B cell (primary cell): ENCODE results near the gene IGSF1. TPM values are rescaled to one million over a fixed set of nuclear protein-coding genes. Genes with fewer than 3 reads are reported as not detected.

Source experiments
- ATAC-seq: fragments of 200-7000 bp; cut with Tn5 transposase; one replicate; pipeline ENCODE4 v1.10.0; 2021; ENCODE audit warnings: low read depth, mild to moderate bottlenecking, moderate number of reproducible peaks, moderate library complexity
- CTCF ChIA-PET: fragments of 350-600 bp; sonication (Branson Sonifier 250); formaldehyde crosslinking; loops from one replicate; lab custom pipeline; 2021; ENCODE audit warnings: antibody characterized with exemption, inconsistent platforms; lab: Charles Lee
- POLR2A ChIA-PET: fragments of 350-600 bp; sonication (Branson Sonifier 250); formaldehyde crosslinking; loops from one replicate; lab custom pipeline; 2021; ENCODE audit warnings: antibody characterized with exemption; lab: Charles Lee
- DNase-seq: peaks from one replicate; pipeline ENCODE4 v3.0.0; 2013
- H2AFZ ChIP-seq: 2 replicates; pipeline ENCODE4 v1.6.1; 2012; ENCODE audit warnings: mild to moderate bottlenecking, low read depth, low read length; ENCODE audit not compliant: insufficient read depth, poor library complexity, severe bottlenecking
- H3K27ac ChIP-seq, 2 donors: 1 replicate in 1 of 2; 2 replicates in 1 of 2; pipeline ENCODE4 v1.5.1; 2012 to 2013; ENCODE audit warnings: low read length in 2 of 2, mild to moderate bottlenecking in 2 of 2, moderate library complexity in 1 of 2
- H3K27me3 ChIP-seq, 4 experiments: fragments of 200-600 bp in 1 of 4; sonication (generic) in 1 of 4; replicated peaks in 1 of 4; 1 replicate in 2 of 4; 2 replicates in 2 of 4; pipeline versions ENCODE4 v1.6.1 to v1.7.0; 2013 to 2016; ENCODE audit warnings: low read length in 3 of 4, mild to moderate bottlenecking in 2 of 4, mixed read lengths in 1 of 4, moderate library complexity in 1 of 4; ENCODE audit not compliant: insufficient read depth in 4 of 4, control insufficient read depth in 3 of 4; ENCODE audit errors: control extremely low read depth in 1 of 4
- H3K36me3 ChIP-seq, 2 experiments: replicated peaks in 1 of 2; 1 replicate in 1 of 2; 2 replicates in 1 of 2; pipeline versions ENCODE4 v1.6.1 to v1.7.1; 2013; ENCODE audit warnings: low read length in 1 of 2; ENCODE audit not compliant: insufficient read depth in 2 of 2, control insufficient read depth in 1 of 2; ENCODE audit errors: control extremely low read depth in 1 of 2, extremely low read depth in 1 of 2
- H3K4me1 ChIP-seq, 2 donors: fragments of 200-600 bp in 1 of 2; sonication (generic) in 1 of 2; 1 replicate in 1 of 2; 2 replicates in 1 of 2; pipeline versions ENCODE4 v1.5.1 to v1.6.1; 2013 to 2017; ENCODE audit warnings: low read length in 2 of 2; ENCODE audit not compliant: control insufficient read depth in 2 of 2, insufficient read depth in 2 of 2
- H3K4me2 ChIP-seq: replicated peaks from 2 replicates; pipeline ENCODE3; 2012; ENCODE audit warnings: mild to moderate bottlenecking, low read depth, low read length; ENCODE audit not compliant: poor library complexity, severe bottlenecking
- H3K4me3 ChIP-seq, 5 experiments: fragments of 200-600 bp in 1 of 5; sonication (generic) in 1 of 5; 1 replicate in 3 of 5; 2 replicates in 2 of 5; pipeline versions ENCODE4 v1.5.1 to v1.7.0; 2011 to 2016; ENCODE audit warnings: low read length in 4 of 5, mild to moderate bottlenecking in 4 of 5, low read depth in 2 of 5, control low read depth in 1 of 5, moderate library complexity in 1 of 5; ENCODE audit not compliant: insufficient read depth in 1 of 5; ENCODE audit errors: control extremely low read depth in 1 of 5, extremely low read depth in 1 of 5
- H3K79me2 ChIP-seq: fragments of 200-600 bp; sonication (generic); one replicate; pipeline ENCODE4 v1.6.0; 2016; ENCODE audit warnings: low read length; ENCODE audit not compliant: control insufficient read depth, insufficient read depth
- H3K9ac ChIP-seq: fragments of 200-600 bp; sonication (generic); 2 replicates; pipeline ENCODE4 v1.6.1; 2017; ENCODE audit warnings: mild to moderate bottlenecking, low read length, moderate library complexity
- H3K9me3 ChIP-seq, 3 donors: one replicate each; pipeline versions ENCODE4 v1.6.1 to v1.7.1; 2013; ENCODE audit warnings: low read length in 2 of 3; ENCODE audit not compliant: control insufficient read depth in 2 of 3, insufficient read depth in 1 of 3; ENCODE audit errors: control extremely low read depth in 1 of 3
- H4K20me1 ChIP-seq: 2 replicates; pipeline ENCODE4 v1.6.0; 2012; ENCODE audit warnings: mild to moderate bottlenecking, low read length; ENCODE audit not compliant: insufficient read depth, control insufficient read depth, poor library complexity, severe bottlenecking
- H3K27ac Mint-ChIP-seq: one replicate; pipeline ENCODE4 v1.8.0; 2021; ENCODE audit warnings: mixed read lengths
- H3K27me3 Mint-ChIP-seq: one replicate; pipeline ENCODE4 v1.8.0; 2021; ENCODE audit warnings: mixed read lengths
- H3K4me1 Mint-ChIP-seq: one replicate; pipeline ENCODE4 v1.8.0; 2021; ENCODE audit warnings: mixed read lengths
- H3K4me3 Mint-ChIP-seq: one replicate; pipeline ENCODE4 v1.8.0; 2021; ENCODE audit warnings: mixed read lengths
- H3K9me3 Mint-ChIP-seq: one replicate; pipeline ENCODE4 v1.8.0; 2022; ENCODE audit warnings: mixed read lengths; ENCODE audit not compliant: insufficient read depth
- EZH2 ChIP-seq: IDR thresholded peaks from 2 replicates; pipeline ENCODE4 v1.6.1; 2012; ENCODE audit warnings: borderline replicate concordance, low read depth, mild to moderate bottlenecking, moderate library complexity, low read length; ENCODE audit not compliant: insufficient read depth, poor library complexity, severe bottlenecking
- WGBS: methylation state at CpG from one replicate; pipeline ENCODE4 v1.1.5; 2013; ENCODE audit warnings: missing lambda C conversion rate; ENCODE audit not compliant: insufficient coverage; 5-methylcytosine and 5-hydroxymethylcytosine counted together
- intact Hi-C: fragments of 100-400 bp; cut with micrococcal nuclease; formaldehyde crosslinking; loops from one replicate; pipeline ENCODE4 v1.10.0; 2022
- polyA plus RNA-seq: library from polyadenylated mRNA; depleted of rRNA; stranded (reverse); fragments of >200 nt; gene quantifications from 2 replicates; pipeline ENCODE4 v1.2.3, GENCODE V29; 2012
- total RNA-seq, 2 donors: library from RNA; stranded (reverse); fragments of 120-200 nt in 1 of 2; gene quantifications; 1 replicate in 1 of 2; 2 replicates in 1 of 2; pipeline versions ENCODE4 v1.2.3 to v1.2.4, GENCODE V29; 2013 to 2022
- TF ChIP-seq, protein P1 (sequence below): fragments of 200-600 bp; IDR thresholded peaks from one replicate; pipeline ENCODE4 v1.8.0; 2022; ENCODE audit warnings: antibody characterized with exemption, mild to moderate bottlenecking

IGSF1 gene
- total and polyA plus RNA-seq, 2 donors (not counting 1 experiment from before 2014, with no cell fraction given) = not detected

DNA sequence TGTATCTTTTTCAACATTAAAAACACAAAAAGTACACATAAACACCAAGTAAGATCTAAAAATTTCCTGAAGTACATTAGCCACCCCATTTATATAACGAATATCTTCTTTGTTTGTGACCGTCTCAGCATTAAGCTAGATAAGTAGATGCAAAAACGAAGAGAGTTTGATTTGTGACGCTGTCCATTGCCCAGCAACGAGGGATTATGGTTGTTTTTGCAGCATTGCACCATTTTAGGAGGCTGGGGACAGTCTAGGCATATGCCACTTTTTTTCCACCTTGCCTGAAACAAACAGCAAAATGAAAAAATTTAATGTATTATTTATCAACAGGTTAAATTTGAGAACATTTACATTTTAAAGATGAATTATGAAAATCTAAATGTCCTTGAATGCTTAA lies 12.0 kb upstream of the IGSF1 start:
- H3K79me2 ChIP-seq = no peaks in the 10 kb centered on the region
- H3K4me2 ChIP-seq = no peak overlapping the region
- WGBS = no CpG with 5 or more reads among the region's 5 CpGs
- H2AFZ ChIP-seq = no peak overlapping the region
- intact Hi-C loops = no loop called here
- H3K36me3 ChIP-seq = no peaks in the 10 kb centered on the region
- H3K27ac ChIP-seq = no peak overlapping the region
- peaks cover 3% of the 10 kb centered on the region for H3K27me3 Mint-ChIP-seq
- H3K4me1 ChIP-seq = no peaks in the 10 kb centered on the region
- H3K9me3 ChIP-seq = no peaks in the 10 kb centered on the region
- no peak overlapping the region for H3K4me3 ChIP-seq
- H4K20me1 ChIP-seq = no peaks in the 10 kb centered on the region
- TF ChIP-seq, protein P1, sequence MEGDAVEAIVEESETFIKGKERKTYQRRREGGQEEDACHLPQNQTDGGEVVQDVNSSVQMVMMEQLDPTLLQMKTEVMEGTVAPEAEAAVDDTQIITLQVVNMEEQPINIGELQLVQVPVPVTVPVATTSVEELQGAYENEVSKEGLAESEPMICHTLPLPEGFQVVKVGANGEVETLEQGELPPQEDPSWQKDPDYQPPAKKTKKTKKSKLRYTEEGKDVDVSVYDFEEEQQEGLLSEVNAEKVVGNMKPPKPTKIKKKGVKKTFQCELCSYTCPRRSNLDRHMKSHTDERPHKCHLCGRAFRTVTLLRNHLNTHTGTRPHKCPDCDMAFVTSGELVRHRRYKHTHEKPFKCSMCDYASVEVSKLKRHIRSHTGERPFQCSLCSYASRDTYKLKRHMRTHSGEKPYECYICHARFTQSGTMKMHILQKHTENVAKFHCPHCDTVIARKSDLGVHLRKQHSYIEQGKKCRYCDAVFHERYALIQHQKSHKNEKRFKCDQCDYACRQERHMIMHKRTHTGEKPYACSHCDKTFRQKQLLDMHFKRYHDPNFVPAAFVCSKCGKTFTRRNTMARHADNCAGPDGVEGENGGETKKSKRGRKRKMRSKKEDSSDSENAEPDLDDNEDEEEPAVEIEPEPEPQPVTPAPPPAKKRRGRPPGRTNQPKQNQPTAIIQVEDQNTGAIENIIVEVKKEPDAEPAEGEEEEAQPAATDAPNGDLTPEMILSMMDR = no peak
- no peak for TF ChIP-seq EZH2
- no peaks in the 10 kb centered on the region for H3K9me3 Mint-ChIP-seq
- no peaks in the 10 kb centered on the region for H3K27me3 ChIP-seq
- no peak overlapping the region for H3K9ac ChIP-seq
- ChIA-PET CTCF (no interaction called here), POLR2A (no interaction called here)
- ATAC-seq (no peak), DNase-seq (no peak)
- no peak overlapping the region for H3K27ac Mint-ChIP-seq
- H3K4me1 Mint-ChIP-seq = no peaks in the 10 kb centered on the region
- H3K4me3 Mint-ChIP-seq = no peak overlapping the region

- Histone ChIP-seq H3K9me3 (no peaks in the 10 kb centered on the region), H3K36me3 (no peaks in the 10 kb centered on the region), H2AFZ (no peak overlapping the region), H3K9ac (no peak overlapping the region), H4K20me1 (no peaks in the 10 kb centered on the region), H3K4me2 (no peak overlapping the region), H3K4me3 (no peak overlapping the region), H3K79me2 (no peaks in the 10 kb centered on the region), H3K27me3 (peaks cover 0 to 6% (median 0%) of the 10 kb centered on the region in 4 experiments), H3K27ac (no peak overlapping the region), H3K4me1 (no peaks in the 10 kb centered on the region)
- Mint-ChIP-seq H3K4me1 (no peaks in the 10 kb centered on the region), H3K9me3 (no peaks in the 10 kb centered on the region), H3K4me3 (no peak overlapping the region), H3K27me3 (peaks cover 3% of the 10 kb centered on the region), H3K27ac (no peak overlapping the region)
- intact Hi-C loops = no loop called here
- POLR2A ChIA-PET = no interaction called here
- ATAC-seq = no peak
- DNase-seq = no peak
- CTCF ChIA-PET = interaction anchor here (0.7 kb wide), 1 partner anchor 17 kb away, joined by 3 read pairs; no protein-coding TSS in a partner anchor
- no CpG with 5 or more reads among the region's 3 CpGs for WGBS
- TF ChIP-seq, protein P1 = no peak
- TF ChIP-seq EZH2 = no peak
Measured at GRCh38 chrX:131298846-131299245, 9.7 kb upstream of the IGSF1 start.
